ENCODE results near the gene GPRC5D. TPM values are rescaled to one million over a fixed set of nuclear protein-coding genes. Genes with fewer than 3 reads are reported as not detected.

The GPRC5D gene
- polyA plus RNA-seq, 1 donor (not counting 4 experiments of a cell fraction or from before 2014, with no cell fraction given): 0.08 TPM

DNA sequence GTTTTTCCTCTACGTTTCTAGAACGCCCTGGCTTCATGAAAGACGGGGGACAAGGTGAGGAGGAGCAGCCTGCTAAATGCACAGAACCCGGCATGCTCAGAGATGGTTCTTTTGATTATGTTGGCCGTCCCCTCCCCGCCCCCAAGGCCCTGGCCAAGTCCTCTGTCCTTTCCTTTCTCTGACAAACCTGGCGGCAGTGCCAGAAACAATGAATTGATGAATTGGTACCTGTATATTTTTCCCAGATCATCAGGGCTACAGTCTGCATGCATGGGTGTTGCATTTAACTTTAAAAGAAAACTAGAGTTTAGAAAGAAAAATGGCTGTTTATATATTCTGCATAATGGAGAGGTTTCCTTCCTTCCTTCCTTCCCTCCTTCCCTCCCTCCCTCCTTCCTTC, 29.0 kb downstream of the GPRC5D start:
- Histone ChIP-seq H4K20me1 (ENCODE audit: control insufficient read depth, extremely low read depth, insufficient read depth, low read length) (no peaks in the 10 kb centered on the region), H2AFZ (ENCODE audit: control insufficient read depth, low read length) (no peak overlapping the region), H3K79me2 (ENCODE audit: control insufficient read depth, insufficient read depth, low read length) (no peaks in the 10 kb centered on the region), H3K27me3 (ENCODE audit: control insufficient read depth, extremely low read depth, insufficient read depth, low read length) (no peaks in the 10 kb centered on the region), H3K4me3 (ENCODE audit: control insufficient read depth in 2 of 3, extremely low read depth in 1 of 3, insufficient read depth in 2 of 3, low read depth in 1 of 3, low read length in 3 of 3) (no peak overlapping the region), H3K9me3 (ENCODE audit: control insufficient read depth, low read depth, low read length) (no peaks in the 10 kb centered on the region), H3K9ac (ENCODE audit: control insufficient read depth, extremely low read depth, insufficient read depth, low read length) (no peak overlapping the region), H3K9me1 (ENCODE audit: control insufficient read depth, extremely low read depth, insufficient read depth, low read length) (no peaks in the 10 kb centered on the region), H3K27ac (ENCODE audit: control insufficient read depth, insufficient read depth, low read length) (no peak overlapping the region), H3K4me2 (ENCODE audit: control insufficient read depth, extremely low read depth, insufficient read depth, low read depth, low read length) (no peak overlapping the region), H3K4me1 (ENCODE audit: control insufficient read depth, extremely low read depth, insufficient read depth, low read length) (peaks cover 8% of the 10 kb centered on the region), H3K36me3 (ENCODE audit: control insufficient read depth in 2 of 2, extremely low read depth in 1 of 2, insufficient read depth in 2 of 2, low read length in 2 of 2) (peaks cover 2% of the 10 kb centered on the region in 2 experiments)
- dilution Hi-C loops (cut with MboI; ENCODE audit: extremely low pct_ligation_motif_present, low sequenced_read_pairs): no loop called here
- DNase-seq (ENCODE audit: low read depth, low spot score): no peak
- no peak for FAIRE-seq
- TF ChIP-seq EZH2 (IDR thresholded peaks at IDR 0.05; ENCODE audit: low read length): no peak
- TF ChIP-seq, protein P1, sequence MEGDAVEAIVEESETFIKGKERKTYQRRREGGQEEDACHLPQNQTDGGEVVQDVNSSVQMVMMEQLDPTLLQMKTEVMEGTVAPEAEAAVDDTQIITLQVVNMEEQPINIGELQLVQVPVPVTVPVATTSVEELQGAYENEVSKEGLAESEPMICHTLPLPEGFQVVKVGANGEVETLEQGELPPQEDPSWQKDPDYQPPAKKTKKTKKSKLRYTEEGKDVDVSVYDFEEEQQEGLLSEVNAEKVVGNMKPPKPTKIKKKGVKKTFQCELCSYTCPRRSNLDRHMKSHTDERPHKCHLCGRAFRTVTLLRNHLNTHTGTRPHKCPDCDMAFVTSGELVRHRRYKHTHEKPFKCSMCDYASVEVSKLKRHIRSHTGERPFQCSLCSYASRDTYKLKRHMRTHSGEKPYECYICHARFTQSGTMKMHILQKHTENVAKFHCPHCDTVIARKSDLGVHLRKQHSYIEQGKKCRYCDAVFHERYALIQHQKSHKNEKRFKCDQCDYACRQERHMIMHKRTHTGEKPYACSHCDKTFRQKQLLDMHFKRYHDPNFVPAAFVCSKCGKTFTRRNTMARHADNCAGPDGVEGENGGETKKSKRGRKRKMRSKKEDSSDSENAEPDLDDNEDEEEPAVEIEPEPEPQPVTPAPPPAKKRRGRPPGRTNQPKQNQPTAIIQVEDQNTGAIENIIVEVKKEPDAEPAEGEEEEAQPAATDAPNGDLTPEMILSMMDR (optimal IDR thresholded peaks at IDR 0.05 in 1 of 3, IDR thresholded peaks at IDR 0.05 in 1 of 3, conservative IDR thresholded peaks at IDR 0.05 in 1 of 3; ENCODE audit: extremely low read depth in 1 of 3, insufficient read depth in 2 of 3, low read length in 3 of 3): no peak

GRCh38 chr12:12922191-12922616, 29.8 kb downstream of the GPRC5D start:
- dilution Hi-C loops (cut with MboI; ENCODE audit: extremely low pct_ligation_motif_present, low sequenced_read_pairs): no loop called here
- Histone ChIP-seq H3K36me3 (ENCODE audit: control insufficient read depth in 2 of 2, extremely low read depth in 1 of 2, insufficient read depth in 2 of 2, low read length in 2 of 2) (peaks cover 4 to 7% of the 10 kb centered on the region in 2 experiments), H3K9me3 (ENCODE audit: control insufficient read depth, low read depth, low read length) (no peaks in the 10 kb centered on the region), H3K79me2 (ENCODE audit: control insufficient read depth, insufficient read depth, low read length) (no peaks in the 10 kb centered on the region), H4K20me1 (ENCODE audit: control insufficient read depth, extremely low read depth, insufficient read depth, low read length) (no peaks in the 10 kb centered on the region), H3K4me2 (ENCODE audit: control insufficient read depth, extremely low read depth, insufficient read depth, low read depth, low read length) (no peak overlapping the region), H3K27me3 (ENCODE audit: control insufficient read depth, extremely low read depth, insufficient read depth, low read length) (no peaks in the 10 kb centered on the region), H3K27ac (ENCODE audit: control insufficient read depth, insufficient read depth, low read length) (no peak overlapping the region), H3K9me1 (ENCODE audit: control insufficient read depth, extremely low read depth, insufficient read depth, low read length) (no peaks in the 10 kb centered on the region), H3K4me1 (ENCODE audit: control insufficient read depth, extremely low read depth, insufficient read depth, low read length) (peaks cover 8% of the 10 kb centered on the region), H3K9ac (ENCODE audit: control insufficient read depth, extremely low read depth, insufficient read depth, low read length) (no peak overlapping the region), H2AFZ (ENCODE audit: control insufficient read depth, low read length) (no peak overlapping the region), H3K4me3 (ENCODE audit: control insufficient read depth in 2 of 3, extremely low read depth in 1 of 3, insufficient read depth in 2 of 3, low read depth in 1 of 3, low read length in 3 of 3) (no peak overlapping the region)
- FAIRE-seq (no peak), DNase-seq (ENCODE audit: low read depth, low spot score) (no peak)
- no peak for TF ChIP-seq EZH2 (IDR thresholded peaks at IDR 0.05; ENCODE audit: low read length)
- TF ChIP-seq, protein P1 (optimal IDR thresholded peaks at IDR 0.05 in 1 of 3, IDR thresholded peaks at IDR 0.05 in 1 of 3, conservative IDR thresholded peaks at IDR 0.05 in 1 of 3; ENCODE audit: extremely low read depth in 1 of 3, insufficient read depth in 2 of 3, low read length in 3 of 3): no peak
